Left ventricle myocardium inferior (tissue), 1 donor: ENCODE results near the gene HTR3D. TPM values are rescaled to one million over a fixed set of nuclear protein-coding genes. Genes with fewer than 3 reads are reported as not detected.

Experiments
- DNase-seq: peaks from one replicate; pipeline ENCODE4 v3.0.0-alpha.2; 2020
- H3K27ac ChIP-seq: fragments of 200-600 bp; replicated peaks from 2 replicates; pipeline ENCODE4 v1.8.0; 2021
- H3K27me3 ChIP-seq: fragments of 200-600 bp; 2 replicates; pipeline ENCODE4 v1.8.0; 2021; ENCODE audit warnings: low read depth
- H3K36me3 ChIP-seq: fragments of 200-600 bp; 2 replicates; pipeline ENCODE4 v1.8.0; 2021
- H3K4me1 ChIP-seq: fragments of 200-600 bp; 2 replicates; pipeline ENCODE4 v1.8.0; 2021
- H3K4me3 ChIP-seq: fragments of 200-600 bp; 2 replicates; pipeline ENCODE4 v1.8.0; 2021; ENCODE audit warnings: mild to moderate bottlenecking, moderate library complexity
- H3K9me3 ChIP-seq: fragments of 200-600 bp; replicated peaks from 2 replicates; pipeline ENCODE4 v1.8.0; 2021
- CTCF ChIP-seq: fragments of 200-600 bp; IDR thresholded peaks from 2 replicates; pipeline ENCODE4 v1.8.0; 2021; ENCODE audit warnings: antibody characterized with exemption, mild to moderate bottlenecking, borderline replicate concordance
- intact Hi-C: fragments of 100-400 bp; cut with micrococcal nuclease; formaldehyde crosslinking; loops from one replicate; pipeline ENCODE4 v1.11.0; 2022
- total RNA-seq: library from RNA; stranded (reverse); fragmentation: NEBNext Ultra II Directional; extraction: Animal tissue kit (Norgen Biotek cat#: 25700); gene quantifications from one replicate; pipeline ENCODE4 v1.2.1, GENCODE V29; 2021
- donor health status: DM: no; HTN: yes; CAD: no; lungs with severe emphysema.

The HTR3D gene
- total RNA-seq, 1 donor from 2014 or later = not detected

GRCh38 chr3:184073621-184074020 is 42.1 kb downstream of the HTR3D start:
- no peak for DNase-seq
- TF ChIP-seq CTCF = no peak
- Histone ChIP-seq H3K27me3 (no peaks in the 10 kb centered on the region), H3K4me1 (no peaks in the 10 kb centered on the region), H3K27ac (no peak overlapping the region), H3K9me3 (no peaks in the 10 kb centered on the region), H3K36me3 (no peaks in the 10 kb centered on the region), H3K4me3 (no peak overlapping the region)
- intact Hi-C loops = no loop called here

- intact Hi-C loops = no loop called here
- Histone ChIP-seq H3K27me3 (no peaks in the 10 kb centered on the region), H3K27ac (no peak overlapping the region), H3K9me3 (no peaks in the 10 kb centered on the region), H3K36me3 (no peaks in the 10 kb centered on the region), H3K4me1 (no peaks in the 10 kb centered on the region), H3K4me3 (no peak overlapping the region)
- no peak for TF ChIP-seq CTCF
- DNase-seq = no peak
These were observed 44.4 kb downstream of the HTR3D start for GRCh38 chr3:184075901-184076300.

GRCh38 chr3:184077881-184078280 is 46.3 kb downstream of the HTR3D start:
- Histone ChIP-seq H3K9me3 (no peaks in the 10 kb centered on the region), H3K4me3 (no peak overlapping the region), H3K27me3 (no peaks in the 10 kb centered on the region), H3K4me1 (no peaks in the 10 kb centered on the region), H3K36me3 (no peaks in the 10 kb centered on the region), H3K27ac (no peak overlapping the region)
- no peak for TF ChIP-seq CTCF
- no peak for DNase-seq
- intact Hi-C loops = no loop called here

GRCh38 chr3:184078851-184079250 is 47.3 kb downstream of the HTR3D start:
- Histone ChIP-seq H3K27ac (no peak overlapping the region), H3K9me3 (no peaks in the 10 kb centered on the region), H3K27me3 (peaks cover under 1% of the 10 kb centered on the region), H3K4me3 (no peak overlapping the region), H3K4me1 (no peaks in the 10 kb centered on the region), H3K36me3 (no peaks in the 10 kb centered on the region)
- DNase-seq = no peak
- intact Hi-C loops = no loop called here
- TF ChIP-seq CTCF = no peak

GRCh38 chr3:184081116-184081830 is 49.7 kb downstream of the HTR3D start:
- no peak for TF ChIP-seq CTCF
- H3K27me3 ChIP-seq = peaks cover 3% of the 10 kb centered on the region
- no peak overlapping the region for H3K4me3 ChIP-seq
- no peaks in the 10 kb centered on the region for H3K4me1 ChIP-seq
- no peaks in the 10 kb centered on the region for H3K36me3 ChIP-seq
- no peak for DNase-seq
- no peak overlapping the region for H3K27ac ChIP-seq
- no peaks in the 10 kb centered on the region for H3K9me3 ChIP-seq
- intact Hi-C loops = no loop called here
